NCI-H1694 treated with DMSO at 0.1 percent for 48 hours (cell line): ENCODE measurements around the gene MOB3B.

Experiments used
- DNase-seq: peaks from one replicate; lab custom pipeline; 2025; lab: John Stamatoyannopoulos, UW

Gene MOB3B

DNA sequence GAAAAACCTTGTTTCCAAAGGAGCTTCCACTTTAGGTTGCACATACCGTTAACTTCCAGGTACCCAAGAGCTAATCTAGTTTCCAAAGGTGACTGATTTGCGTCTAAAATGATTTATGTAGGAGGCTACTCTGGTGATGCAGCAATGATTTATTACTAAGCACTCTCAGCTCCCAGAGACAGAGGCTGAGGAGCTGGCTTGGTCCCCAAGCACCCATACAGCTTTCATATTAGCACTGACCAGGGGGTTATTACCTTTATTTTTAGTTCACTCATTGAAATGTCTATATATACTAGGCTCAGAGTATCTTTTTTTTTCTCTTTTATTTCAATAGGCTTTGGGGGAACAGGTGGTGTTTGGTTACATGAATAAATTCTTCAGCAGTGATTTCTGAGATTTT lies 141.5 kb downstream of the MOB3B start:
- DNase-seq = no peak

DNA sequence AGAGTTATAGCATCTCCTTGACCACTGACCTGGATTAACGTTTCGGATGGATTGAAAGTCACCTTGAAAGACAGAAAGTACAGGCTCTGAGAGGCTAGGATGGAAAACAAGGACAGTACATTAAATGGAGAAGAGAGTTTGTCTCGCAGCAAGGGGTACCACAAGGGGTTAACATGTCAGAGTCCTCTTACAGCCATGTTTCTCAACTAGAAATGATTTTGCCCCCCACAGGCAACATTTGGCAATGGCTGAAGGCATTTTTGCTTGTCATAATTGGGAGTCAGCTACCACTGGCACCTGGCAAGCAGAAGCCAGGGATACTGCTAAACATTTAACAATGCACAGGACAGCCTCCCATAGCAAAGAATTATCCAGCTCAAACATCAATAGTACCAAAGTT lies 141.9 kb downstream of the MOB3B start:
- DNase-seq = no peak

DNA sequence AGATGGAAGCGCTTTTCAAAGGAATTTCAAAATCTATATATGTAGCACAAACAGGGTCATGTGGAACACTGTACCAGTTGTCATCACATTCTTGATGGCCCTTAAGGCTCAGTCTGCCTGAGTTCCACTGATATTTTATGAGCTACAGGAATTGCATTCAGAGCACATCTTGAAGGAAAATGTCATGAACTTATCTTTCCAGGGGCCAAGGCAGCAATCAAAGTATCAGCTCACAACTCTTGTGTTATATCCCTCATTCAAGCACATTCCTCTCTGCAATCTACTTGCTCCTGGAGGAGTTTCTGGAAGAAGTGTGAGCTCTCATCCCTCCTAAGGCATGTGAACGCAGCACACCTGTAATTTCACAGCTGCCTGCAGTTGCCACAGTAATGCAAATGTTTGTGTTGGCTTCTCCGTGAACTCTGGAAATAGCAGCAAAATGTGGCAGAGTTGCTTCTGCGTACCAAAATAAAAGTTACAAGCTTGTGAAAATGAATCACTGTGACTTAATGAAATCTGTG lies 143.0 kb downstream of the MOB3B start:
- DNase-seq = no peak

DNA sequence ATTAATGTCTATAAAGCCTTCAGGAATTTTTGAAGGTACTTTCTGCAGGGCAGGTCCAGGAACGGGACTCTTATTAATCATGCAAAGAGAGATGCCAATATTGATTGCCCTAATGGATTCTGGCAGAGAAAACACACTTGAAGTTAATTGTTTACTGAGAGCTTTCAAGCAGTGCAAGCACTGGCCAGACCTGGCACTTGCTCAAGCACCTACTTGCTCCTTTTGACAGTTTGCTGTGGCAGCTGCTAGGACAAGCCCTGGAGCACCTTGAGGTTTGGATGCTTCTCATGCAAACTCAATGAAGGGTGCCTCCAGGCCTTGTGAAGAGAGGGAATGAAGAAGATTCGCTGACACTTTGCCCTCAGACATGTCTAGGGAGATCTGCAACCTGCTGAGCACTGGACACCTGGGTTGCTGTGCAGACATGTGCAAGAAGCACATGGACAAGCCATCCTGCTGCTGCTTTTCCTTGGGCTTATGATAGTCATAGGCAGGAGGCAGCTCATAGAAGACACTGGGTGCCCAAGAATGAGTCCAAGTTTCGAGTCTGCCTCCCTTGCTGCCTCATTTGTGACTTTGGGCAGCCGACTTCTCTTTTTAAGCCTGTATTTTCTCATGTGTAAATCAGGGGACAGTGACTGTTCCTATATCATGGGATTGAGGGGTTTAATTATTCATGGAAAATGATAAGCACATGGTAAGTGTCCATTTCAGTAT lies 143.8 kb downstream of the MOB3B start:
- no peak for DNase-seq

DNA sequence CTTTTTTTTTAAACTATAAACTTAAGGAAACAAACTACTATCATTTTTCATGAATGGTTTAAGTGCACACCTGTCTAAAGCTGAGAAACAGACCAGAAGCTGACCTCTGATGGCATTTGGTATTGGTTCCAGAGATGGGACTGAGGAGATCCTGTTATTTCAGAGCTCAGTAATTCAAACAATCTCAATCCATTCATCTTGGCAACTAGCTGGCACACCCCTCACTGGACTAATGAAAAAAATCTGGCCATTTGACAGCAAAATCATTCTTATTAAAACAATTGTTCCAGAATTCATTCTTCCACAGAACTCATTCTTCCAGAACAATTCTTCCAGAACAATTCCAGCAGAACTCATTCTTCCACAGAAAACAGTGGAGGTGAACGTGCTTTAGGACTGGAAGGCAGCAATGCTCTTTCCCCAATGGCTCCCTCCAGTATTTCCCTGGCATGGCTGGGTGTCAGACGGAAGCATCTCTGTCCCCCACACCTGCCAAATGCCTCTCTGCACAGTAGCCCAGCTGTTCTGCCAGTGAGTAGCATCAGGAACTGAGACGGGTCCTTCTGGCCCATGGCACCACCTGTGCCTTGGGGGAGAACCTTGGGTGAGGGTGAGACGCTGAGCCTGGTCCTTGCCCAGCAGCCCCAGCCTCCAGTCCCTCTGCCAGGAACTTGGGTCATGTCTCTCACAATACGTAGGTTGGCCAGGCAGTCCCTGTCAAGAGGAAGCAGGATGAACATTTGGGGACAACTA lies 145.2 kb downstream of the MOB3B start:
- no peak for DNase-seq

DNA sequence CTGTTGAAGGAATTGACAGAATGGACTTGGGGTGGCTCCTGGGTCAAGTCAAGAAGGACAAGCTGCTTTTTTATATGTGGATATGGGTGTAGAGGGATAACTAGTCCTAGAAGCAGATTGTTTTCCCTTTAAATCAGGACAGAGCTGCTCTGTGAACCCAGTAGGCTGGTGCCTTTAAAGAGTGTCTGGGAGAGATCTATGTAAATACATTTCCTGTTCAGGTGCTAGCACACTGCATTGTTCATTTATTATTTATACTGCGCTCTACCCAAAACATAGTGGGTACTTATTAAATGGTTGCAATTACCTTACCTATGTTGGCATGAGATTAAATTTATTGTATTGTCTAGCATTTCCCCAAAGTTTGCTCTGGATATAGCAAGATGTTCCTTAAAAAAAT lies 146.1 kb downstream of the MOB3B start:
- no peak for DNase-seq

DNA sequence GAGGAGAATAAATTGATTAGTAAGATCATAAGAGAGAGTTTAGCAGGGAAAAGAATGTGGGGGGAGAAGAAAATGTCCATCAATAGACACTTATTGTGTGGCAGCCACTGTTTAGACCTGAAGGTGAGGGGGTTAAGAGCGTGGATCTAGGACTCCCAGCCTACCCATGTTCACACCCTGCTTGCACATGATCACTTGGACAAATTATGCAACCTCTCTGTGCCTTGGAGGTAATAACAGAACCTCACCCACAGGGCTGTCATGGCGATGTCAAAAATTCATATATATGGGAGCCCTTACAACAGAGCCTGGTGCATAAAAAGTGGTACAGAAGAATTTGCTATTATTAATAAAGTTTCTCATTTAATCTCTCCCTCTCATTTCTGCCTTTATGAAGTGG lies 146.6 kb downstream of the MOB3B start:
- no peak for DNase-seq

DNA sequence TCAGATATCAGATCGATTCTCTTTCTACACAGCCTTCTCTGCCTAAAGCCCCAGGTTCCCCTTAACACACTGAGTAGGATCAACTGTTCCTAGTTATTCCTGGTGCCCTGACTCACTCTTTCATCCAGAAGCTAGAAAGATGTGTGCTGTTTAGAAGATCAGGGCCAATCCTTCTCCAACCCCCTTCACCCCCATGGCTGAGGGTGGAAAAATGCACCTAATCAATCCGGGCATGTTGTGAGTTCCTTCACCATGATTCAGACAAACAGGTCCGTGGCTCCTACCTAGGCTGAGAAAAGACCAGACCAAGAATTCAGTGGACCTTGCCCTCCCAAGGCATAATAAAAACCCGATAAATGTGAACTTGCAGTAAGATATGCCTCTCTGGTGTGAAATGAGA lies 147.3 kb downstream of the MOB3B start:
- no peak for DNase-seq

DNA sequence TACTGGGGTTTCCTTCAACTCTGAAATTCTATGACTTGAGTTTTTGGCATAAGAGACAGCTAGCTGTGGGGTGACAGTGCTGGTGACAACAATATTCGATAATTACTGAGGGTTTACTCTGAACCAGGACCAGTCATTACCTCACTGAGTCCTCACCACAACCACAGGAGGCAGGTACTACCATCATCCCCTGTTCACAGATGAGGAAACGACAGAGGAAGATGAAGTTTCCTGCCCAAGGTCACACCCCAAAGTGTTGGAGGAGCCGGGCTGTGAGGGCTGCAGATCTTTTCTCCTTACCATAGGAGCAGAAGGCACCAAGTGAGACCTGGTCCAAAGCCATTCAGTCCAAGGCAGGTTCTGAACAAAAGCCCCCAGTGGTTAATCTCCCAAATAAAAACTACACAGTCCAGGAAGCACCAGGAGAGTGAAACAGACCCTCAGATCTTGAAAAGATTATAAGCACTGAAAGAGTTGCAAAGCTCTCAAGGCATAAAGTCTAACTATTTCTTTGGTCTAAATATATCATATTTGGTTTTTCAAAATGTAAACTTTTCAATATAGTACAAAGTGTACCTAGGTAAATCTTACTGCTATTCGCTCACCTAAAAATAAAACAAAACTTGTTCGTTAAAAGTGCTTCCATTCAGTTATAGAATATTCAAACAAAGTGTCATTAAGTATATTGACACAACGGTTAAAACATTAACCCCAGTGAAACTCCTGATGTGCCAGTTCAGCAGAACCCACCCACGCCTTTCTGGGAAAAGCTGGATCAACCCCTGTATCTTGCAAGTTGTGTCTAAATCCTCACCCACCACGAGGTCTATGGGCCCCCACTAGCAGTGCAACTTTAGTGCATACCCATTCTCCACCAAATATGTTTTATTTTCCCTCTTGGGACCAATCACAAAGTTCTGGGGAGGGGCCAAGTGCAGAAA lies 150.0 kb downstream of the MOB3B start:
- no peak for DNase-seq

DNA sequence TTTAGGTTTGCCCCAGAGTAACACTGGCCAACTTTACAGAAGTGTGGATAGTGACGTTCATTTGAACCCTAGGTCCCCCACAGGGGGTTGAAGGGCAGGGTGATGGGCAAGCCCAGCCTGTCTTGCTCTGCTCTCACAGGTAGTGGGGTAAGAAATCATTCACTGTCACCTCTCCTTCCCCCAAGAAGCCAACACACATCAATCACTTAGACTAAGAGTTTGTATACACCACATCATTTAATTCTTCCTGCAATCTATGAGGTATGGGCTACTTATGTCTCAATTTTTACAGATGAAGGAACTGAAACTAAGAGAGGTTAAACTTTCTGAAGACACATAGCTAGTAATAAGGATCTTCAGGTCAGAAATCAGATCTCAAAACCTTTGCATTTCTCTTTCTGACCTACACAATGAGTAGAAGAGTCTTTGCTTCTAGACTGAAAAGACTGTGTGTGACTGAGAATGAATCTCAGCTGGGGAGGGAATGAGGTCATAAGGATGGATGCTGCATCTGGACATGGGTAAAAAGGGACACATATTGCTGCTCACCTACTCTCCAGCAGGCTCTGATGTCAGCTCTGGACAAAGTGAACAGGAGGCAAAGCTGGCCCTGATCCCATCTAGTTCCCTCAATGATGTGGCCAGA lies 151.7 kb downstream of the MOB3B start:
- DNase-seq = no peak

DNA sequence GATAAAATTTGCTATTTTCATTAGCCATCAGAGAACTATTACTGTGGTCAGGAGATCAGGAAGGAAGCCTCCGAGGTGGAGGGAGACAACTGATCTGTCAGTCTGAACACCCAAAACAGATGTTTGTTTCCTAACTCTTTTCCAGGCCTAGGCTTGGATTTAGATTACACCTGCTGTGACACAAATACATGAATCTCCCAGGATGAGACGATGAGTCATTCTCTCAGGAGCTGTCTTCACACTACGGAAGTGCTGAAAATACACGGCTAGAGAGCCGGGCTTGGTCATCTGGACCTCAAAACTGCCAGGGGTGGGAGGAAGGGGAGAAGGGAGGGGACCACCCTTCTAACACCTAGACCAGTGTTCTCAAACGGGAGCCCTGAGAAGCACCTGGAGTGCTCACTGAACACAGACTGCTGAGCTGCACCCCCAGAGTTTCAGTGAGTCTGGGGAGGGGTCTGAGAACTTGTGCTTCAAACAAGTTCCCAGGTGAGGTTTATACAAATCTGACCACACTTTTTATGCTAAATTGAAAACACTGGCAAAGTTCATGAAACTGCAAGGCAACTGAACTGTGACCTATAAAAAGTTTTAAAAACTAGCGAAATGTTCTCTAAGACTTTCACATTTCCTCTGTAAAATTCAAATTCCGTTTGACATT lies 152.3 kb downstream of the MOB3B start:
- no peak for DNase-seq

DNA sequence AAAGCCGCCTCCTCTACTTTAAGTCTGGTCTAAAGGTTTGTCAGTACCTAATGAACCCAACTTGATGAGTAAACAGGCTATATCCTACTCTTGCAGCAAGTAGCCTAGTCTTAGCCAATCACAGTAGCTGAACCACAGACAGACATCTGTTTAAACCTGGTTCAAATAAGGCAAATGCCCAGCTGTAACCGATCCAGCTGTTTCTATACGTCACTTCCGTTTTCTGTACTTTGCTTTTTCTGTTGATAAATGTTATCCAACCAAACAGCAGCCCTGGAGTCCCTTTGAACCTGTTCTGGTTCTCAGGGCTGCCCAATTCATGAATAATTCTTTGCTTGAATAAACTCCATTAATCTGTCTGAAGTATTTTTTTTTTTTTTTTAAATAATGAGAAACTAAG lies 155.8 kb downstream of the MOB3B start:
- no peak for DNase-seq

DNA sequence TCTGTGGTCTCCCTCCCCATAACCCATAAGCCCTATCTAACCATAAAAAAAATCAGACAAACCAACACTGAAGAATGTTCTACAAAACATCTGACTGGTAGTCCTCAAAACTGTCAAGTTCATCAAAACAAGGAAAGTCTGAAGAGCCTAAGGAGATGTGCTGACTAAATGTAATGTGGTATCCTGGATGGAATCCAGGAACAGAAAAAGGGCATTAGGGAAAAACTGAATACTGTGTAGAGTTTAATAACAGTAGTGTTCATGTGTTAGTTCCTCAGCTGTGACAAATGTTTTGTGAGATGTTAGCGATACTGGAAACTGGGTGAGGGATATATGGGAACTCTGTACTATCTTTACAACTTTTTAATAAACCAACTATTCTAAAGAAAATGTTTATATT lies 157.0 kb downstream of the MOB3B start:
- no peak for DNase-seq

DNA sequence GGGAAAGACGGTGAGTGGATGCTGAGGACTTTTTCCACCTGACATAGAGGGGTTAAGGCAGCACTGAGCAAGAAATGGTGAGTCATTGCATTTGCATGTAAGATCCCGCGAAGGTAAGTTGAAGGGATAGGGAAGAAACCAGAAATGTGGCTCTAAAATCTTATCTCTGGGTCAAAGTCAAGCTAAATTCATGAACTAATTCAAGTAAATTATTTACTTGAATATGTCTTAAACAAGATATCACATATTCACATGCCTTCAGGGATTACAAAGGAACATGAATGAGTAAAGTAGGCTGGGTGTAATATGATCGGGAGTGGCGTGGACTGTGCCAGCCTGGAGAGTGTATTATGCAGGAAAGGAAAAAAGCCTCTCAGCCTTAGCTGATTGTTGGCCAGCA lies 158.2 kb downstream of the MOB3B start:
- DNase-seq = no peak

DNA sequence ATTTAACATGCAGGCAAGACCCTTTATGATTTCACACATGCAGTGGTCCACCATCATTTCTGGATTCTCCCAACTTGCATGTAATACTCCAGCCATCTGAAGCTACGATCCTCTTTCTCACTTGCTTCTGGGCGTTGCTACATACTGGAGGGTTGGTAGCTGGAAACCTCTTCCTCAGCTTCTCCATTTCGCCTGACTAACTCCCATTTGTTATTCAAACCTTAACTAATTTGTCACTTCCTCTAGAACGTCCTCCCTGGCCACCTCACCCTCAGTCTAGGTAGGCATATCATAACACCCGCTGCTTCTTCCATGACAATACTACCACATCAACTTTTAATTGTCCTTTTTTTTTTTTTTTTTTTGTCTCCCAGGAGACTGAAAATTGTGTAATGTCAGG lies 160.0 kb downstream of the MOB3B start:
- no peak for DNase-seq

DNA sequence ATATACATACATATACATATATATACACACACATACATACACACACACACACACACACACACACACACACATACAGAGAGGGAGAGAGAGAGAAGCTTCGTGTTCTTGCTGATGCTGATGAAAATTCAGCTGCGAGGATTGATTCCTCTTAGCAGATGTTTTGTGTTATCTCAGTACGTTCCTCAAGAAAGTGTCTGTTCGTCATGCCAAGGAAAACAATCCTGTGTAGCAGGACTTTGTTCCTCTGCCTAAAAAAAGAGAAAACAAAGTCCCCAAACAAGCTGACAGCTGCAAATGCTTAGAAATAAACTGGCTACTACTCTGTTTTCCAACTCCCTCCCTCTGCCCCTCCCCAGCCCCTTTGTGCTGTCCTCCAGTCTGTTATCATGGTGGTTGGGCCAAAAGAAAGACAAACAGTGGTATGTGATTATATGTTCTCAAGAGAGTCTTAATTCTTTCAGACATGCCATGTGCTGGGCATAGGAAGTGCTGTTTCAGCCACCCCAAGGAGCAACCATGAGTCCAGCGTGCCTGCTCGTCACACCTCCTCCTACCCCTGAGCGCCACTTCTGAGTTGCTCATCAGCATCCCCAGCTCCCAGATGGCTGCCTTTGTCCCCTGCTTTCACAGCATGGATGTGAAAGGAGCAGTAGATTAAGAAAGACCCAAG lies 161.2 kb downstream of the MOB3B start:
- DNase-seq = no peak

DNA sequence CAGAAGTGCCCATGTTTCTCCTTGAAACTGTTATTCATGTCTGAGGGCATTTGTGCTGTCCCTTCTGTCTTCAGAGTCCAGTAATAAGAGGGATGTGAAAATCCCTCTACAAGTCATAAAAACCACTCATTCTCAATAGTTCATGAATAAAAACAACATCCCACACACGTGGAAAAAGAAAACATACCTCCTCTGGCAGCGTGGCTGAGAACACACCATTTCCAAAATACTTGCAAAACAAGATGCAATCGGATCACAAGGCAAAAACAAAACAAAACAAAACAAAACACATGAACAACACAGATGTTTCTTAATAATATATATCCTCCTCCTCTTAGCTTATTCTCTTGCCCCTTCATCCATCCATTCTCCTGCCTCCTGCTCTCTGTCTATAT lies 161.7 kb downstream of the MOB3B start:
- DNase-seq = no peak

DNA sequence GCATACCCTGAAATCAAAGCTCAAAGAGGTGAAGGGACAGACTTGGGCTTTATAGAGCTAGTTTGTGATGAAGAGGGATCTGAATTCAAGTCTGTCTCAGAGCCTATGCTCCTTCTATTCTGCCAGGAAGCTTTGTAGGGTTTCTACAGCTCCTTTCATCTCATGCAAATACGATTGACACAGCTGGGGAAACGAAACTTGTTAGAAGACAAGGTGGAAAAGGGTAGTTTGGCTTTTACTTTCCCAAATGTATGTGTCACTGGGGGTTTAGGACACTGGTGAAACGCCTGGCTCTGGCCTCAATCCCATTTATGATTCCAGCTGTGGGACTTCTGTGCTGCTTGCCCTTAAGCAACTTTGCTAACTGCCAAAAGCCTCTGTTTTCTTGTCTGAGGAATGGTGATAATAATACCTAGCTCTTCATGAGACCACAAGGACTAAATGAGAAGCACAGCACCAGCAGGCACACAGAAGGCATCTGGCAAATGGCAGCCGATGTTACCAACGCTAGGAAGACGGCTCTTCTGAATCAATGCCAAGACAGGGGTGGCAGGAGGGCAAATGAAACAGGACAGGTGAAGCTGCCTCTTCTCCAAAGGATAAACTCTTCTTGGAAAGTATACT lies 162.3 kb downstream of the MOB3B start:
- DNase-seq = no peak

DNA sequence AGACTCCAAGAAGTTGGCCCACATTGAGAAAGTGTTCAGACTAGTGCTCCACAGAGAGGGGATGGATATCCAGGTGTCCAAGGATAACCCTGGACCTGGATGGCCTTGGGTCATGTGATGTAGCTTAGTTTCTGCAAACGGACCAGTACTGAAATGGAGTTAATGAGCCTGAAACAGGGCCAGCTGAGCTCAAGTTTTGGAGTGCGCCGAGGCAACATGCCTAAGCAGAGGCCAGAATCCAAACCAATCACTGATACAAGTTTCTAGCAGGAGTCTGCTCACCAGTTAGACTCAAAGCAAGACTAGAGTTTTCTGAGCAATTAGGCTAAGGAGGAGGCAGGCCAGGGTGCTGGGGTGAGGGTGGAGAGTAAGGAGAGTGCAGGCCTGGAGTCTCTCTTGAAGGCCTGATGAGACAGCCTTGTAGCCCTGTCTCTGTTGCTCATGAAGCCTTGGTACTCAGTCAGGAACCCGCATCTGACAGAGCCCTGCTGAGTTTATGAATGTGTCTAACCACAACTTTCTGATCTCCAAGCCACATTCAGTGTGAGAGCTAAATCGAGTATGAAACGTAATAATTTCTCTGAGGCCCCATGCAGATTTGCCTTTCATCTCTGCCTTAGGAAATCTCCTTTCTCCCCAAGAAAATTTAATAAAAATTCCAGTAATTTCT lies 163.8 kb downstream of the MOB3B start:
- DNase-seq = no peak
